Liver (tissue), 9 donors: Measurements from ENCODE around the gene CLIP1. TPM values are rescaled to one million over a fixed set of nuclear protein-coding genes. Genes with fewer than 3 reads are reported as not detected.

Experiments
- DNase-seq: peaks from one replicate; pipeline ENCODE4 v3.0.0-alpha.2; 2017; ENCODE audit warnings: low spot score
- H3K27ac ChIP-seq, 2 donors: one replicate each; pipeline ENCODE4 v1.7.0; 2013; ENCODE audit warnings: inconsistent platforms in 2 of 2, low read length in 2 of 2, control low read depth in 1 of 2, low read depth in 1 of 2, mild to moderate bottlenecking in 1 of 2
- H3K27me3 ChIP-seq, 4 donors: one replicate each; pipeline versions ENCODE4 v1.6.1 to v1.7.0; 2013; ENCODE audit warnings: low read length in 3 of 4, inconsistent platforms in 1 of 4, mild to moderate bottlenecking in 1 of 4, moderate library complexity in 1 of 4; ENCODE audit not compliant: control insufficient read depth in 4 of 4, insufficient read depth in 4 of 4
- H3K36me3 ChIP-seq, 4 donors: one replicate each; pipeline versions ENCODE4 v1.6.1 to v1.7.0; 2013; ENCODE audit warnings: low read length in 3 of 4, mild to moderate bottlenecking in 3 of 4, low read depth in 1 of 4, moderate library complexity in 1 of 4; ENCODE audit not compliant: control insufficient read depth in 4 of 4, insufficient read depth in 3 of 4
- H3K4me1 ChIP-seq, 4 donors: one replicate each; pipeline versions ENCODE4 v1.6.1 to v1.7.0; 2013; ENCODE audit warnings: low read length in 3 of 4, mild to moderate bottlenecking in 3 of 4, moderate library complexity in 1 of 4; ENCODE audit not compliant: control insufficient read depth in 4 of 4, insufficient read depth in 4 of 4
- H3K4me3 ChIP-seq, 3 donors: one replicate each; pipeline versions ENCODE4 v1.6.1 to v1.7.0; 2013; ENCODE audit warnings: low read length in 3 of 3, control low read depth in 1 of 3, low read depth in 1 of 3, mild to moderate bottlenecking in 1 of 3
- H3K9ac ChIP-seq, 2 donors: one replicate each; pipeline ENCODE4 v1.7.0; 2013; ENCODE audit warnings: low read length in 2 of 2, mild to moderate bottlenecking in 2 of 2, moderate library complexity in 2 of 2, control low read depth in 1 of 2, low read depth in 1 of 2
- H3K9me3 ChIP-seq, 4 donors: one replicate each; pipeline versions ENCODE4 v1.6.1 to v1.7.0; 2013; ENCODE audit warnings: low read length in 3 of 4; ENCODE audit not compliant: control insufficient read depth in 4 of 4
- EGR1 ChIP-seq, 2 donors: IDR thresholded peaks; 2 replicates each; pipeline ENCODE4 v1.6.1; 2016 to 2018; ENCODE audit warnings: antibody characterized with exemption in 2 of 2, low read depth in 2 of 2
- FOXA2 ChIP-seq: IDR thresholded peaks from 2 replicates; pipeline ENCODE4 v1.6.1; 2016; ENCODE audit warnings: antibody characterized with exemption
- GABPA ChIP-seq, 2 donors: IDR thresholded peaks in 1 of 2; conservative IDR thresholded peaks in 1 of 2; 2 replicates each; pipeline ENCODE4 v1.6.1; 2016; ENCODE audit warnings: antibody characterized with exemption in 2 of 2, mild to moderate bottlenecking in 1 of 2, moderate library complexity in 1 of 2
- HNF4A ChIP-seq, 2 donors: conservative IDR thresholded peaks; 2 replicates each; pipeline ENCODE4 v1.6.1; 2016; ENCODE audit warnings: antibody characterized with exemption in 2 of 2, mild to moderate bottlenecking in 2 of 2
- HNF4G ChIP-seq: IDR thresholded peaks from 2 replicates; pipeline ENCODE4 v1.6.1; 2016; ENCODE audit warnings: antibody characterized with exemption
- RAD21 ChIP-seq, 2 donors: IDR thresholded peaks; 2 replicates each; pipeline ENCODE4 v1.6.1; 2016; ENCODE audit warnings: antibody characterized with exemption in 2 of 2, mild to moderate bottlenecking in 2 of 2
- RXRA ChIP-seq, 2 donors: IDR thresholded peaks; 2 replicates each; pipeline ENCODE4 v1.6.1; 2017 to 2018; ENCODE audit warnings: antibody characterized with exemption in 2 of 2, mild to moderate bottlenecking in 1 of 2
- SP1 ChIP-seq: IDR thresholded peaks from 2 replicates; pipeline ENCODE4 v1.6.1; 2018; ENCODE audit warnings: antibody characterized with exemption, mild to moderate bottlenecking
- TAF1 ChIP-seq: conservative IDR thresholded peaks from 2 replicates; pipeline ENCODE4 v1.6.1; 2016; ENCODE audit warnings: antibody characterized with exemption, mild to moderate bottlenecking
- YY1 ChIP-seq: IDR thresholded peaks from 2 replicates; pipeline ENCODE4 v1.6.1; 2016; ENCODE audit warnings: antibody characterized with exemption, mild to moderate bottlenecking
- WGBS: extraction: QIAGEN DNeasy Blood & Tissue Kit; methylation state at CpG from one replicate; pipeline ENCODE4 v1.1.7; 2013; 5-methylcytosine and 5-hydroxymethylcytosine counted together
- polyA plus RNA-seq, 2 donors: library from polyadenylated mRNA; stranded (reverse) in 1 of 2; unstranded in 1 of 2; fragments of 200-250 nt in 1 of 2; fragments of >200 nt in 1 of 2; fragmentation: Nextera tagmentation in 1 of 2; extraction: Ambion mirVana in 1 of 2; gene quantifications; one replicate each; pipeline versions ENCODE4 v1.2.1 to v1.2.3, GENCODE V29; 2013 to 2015
- total RNA-seq, 2 donors: library from RNA; depleted of rRNA; stranded (reverse); fragments of >200 nt; gene quantifications; one replicate each; pipeline ENCODE4 v1.2.3, GENCODE V29; 2014
- TF ChIP-seq, protein P1 (sequence below): IDR thresholded peaks from 2 replicates; pipeline ENCODE4 v1.6.1; 2016; ENCODE audit warnings: antibody characterized with exemption, mild to moderate bottlenecking
- TF ChIP-seq, protein P2 (sequence below): fragments of 150-350 bp; IDR thresholded peaks from 2 replicates; pipeline ENCODE4 v1.5.1; 2017; ENCODE audit warnings: improper control_type of control experiment, low read depth, low read length; ENCODE audit not compliant: missing input control
- TF ChIP-seq, protein P3 (sequence below): IDR thresholded peaks from 2 replicates; pipeline ENCODE4 v1.6.1; 2016; ENCODE audit warnings: antibody characterized with exemption
- TF ChIP-seq, protein P4 (sequence below): IDR thresholded peaks from 2 replicates; pipeline ENCODE4 v1.6.1; 2016; ENCODE audit warnings: antibody characterized with exemption
- donor health status: healthy.
- donor health status: healthy.
- donor health status: healthy.
- donor health status: healthy.
- donor health status: healthy.

The CLIP1 gene
- total and polyA plus RNA-seq, 4 donors, result 13.0 to 41.9 (median 26.0) TPM

DNA sequence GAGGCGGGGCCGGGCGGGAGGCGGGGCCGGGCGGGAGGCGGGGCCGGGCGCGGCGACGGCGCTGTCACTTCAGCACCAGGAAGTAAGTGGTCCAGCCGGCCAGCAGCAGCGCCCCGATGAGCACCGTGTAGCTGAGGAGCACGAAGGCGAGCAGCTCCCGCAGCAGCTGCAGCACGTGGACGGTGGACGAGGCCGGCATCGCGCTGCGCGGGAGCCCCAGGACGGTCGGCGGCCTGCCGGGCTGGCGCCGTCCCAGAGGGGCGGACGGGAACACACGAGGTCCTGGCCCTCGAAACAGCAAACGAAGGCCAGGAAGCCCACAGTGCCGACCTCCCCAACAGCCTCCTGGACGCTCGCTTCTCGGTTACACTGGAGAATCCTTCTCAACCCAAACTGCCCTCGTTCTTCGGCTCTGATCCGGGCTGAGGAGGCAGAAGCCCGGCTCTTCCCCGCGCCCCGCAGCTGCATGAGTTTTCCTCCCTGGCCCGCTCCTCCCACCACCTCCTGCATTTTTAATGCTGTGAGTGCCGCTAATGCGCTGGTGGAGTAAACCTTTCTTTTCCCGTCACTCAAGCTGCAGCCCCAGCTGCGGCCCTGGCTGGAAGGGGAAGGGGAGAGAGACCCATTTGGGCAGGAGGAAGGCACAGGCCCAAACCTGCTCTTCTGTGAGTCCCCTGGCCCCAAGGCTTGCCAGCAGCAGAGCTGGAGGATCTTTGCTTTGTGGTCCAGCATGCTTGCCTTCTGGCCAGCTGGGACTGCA lies 195.9 kb downstream of the CLIP1 start:
- TF ChIP-seq, protein P1, sequence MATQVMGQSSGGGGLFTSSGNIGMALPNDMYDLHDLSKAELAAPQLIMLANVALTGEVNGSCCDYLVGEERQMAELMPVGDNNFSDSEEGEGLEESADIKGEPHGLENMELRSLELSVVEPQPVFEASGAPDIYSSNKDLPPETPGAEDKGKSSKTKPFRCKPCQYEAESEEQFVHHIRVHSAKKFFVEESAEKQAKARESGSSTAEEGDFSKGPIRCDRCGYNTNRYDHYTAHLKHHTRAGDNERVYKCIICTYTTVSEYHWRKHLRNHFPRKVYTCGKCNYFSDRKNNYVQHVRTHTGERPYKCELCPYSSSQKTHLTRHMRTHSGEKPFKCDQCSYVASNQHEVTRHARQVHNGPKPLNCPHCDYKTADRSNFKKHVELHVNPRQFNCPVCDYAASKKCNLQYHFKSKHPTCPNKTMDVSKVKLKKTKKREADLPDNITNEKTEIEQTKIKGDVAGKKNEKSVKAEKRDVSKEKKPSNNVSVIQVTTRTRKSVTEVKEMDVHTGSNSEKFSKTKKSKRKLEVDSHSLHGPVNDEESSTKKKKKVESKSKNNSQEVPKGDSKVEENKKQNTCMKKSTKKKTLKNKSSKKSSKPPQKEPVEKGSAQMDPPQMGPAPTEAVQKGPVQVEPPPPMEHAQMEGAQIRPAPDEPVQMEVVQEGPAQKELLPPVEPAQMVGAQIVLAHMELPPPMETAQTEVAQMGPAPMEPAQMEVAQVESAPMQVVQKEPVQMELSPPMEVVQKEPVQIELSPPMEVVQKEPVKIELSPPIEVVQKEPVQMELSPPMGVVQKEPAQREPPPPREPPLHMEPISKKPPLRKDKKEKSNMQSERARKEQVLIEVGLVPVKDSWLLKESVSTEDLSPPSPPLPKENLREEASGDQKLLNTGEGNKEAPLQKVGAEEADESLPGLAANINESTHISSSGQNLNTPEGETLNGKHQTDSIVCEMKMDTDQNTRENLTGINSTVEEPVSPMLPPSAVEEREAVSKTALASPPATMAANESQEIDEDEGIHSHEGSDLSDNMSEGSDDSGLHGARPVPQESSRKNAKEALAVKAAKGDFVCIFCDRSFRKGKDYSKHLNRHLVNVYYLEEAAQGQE, result peak; percentile 96
- no peak for TF ChIP-seq EGR1 (IDR thresholded peaks at IDR 0.05; ENCODE audit: low read depth in 2 of 2)
- TF ChIP-seq, protein P2, sequence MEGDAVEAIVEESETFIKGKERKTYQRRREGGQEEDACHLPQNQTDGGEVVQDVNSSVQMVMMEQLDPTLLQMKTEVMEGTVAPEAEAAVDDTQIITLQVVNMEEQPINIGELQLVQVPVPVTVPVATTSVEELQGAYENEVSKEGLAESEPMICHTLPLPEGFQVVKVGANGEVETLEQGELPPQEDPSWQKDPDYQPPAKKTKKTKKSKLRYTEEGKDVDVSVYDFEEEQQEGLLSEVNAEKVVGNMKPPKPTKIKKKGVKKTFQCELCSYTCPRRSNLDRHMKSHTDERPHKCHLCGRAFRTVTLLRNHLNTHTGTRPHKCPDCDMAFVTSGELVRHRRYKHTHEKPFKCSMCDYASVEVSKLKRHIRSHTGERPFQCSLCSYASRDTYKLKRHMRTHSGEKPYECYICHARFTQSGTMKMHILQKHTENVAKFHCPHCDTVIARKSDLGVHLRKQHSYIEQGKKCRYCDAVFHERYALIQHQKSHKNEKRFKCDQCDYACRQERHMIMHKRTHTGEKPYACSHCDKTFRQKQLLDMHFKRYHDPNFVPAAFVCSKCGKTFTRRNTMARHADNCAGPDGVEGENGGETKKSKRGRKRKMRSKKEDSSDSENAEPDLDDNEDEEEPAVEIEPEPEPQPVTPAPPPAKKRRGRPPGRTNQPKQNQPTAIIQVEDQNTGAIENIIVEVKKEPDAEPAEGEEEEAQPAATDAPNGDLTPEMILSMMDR, result no peak
- H3K36me3 ChIP-seq, result peaks cover 3 to 23% (median 16%) of the 10 kb centered on the region in 4 donors
- H3K27ac ChIP-seq, result no peak overlapping the region
- no peaks in the 10 kb centered on the region for H3K9me3 ChIP-seq
- 10% methylated on average over 55 of the region's 55 CpGs for WGBS
- DNase-seq, result no peak
- no peaks in the 10 kb centered on the region for H3K27me3 ChIP-seq
- peak overlapping the region; percentile 33 to 57 (median 57) for H3K4me3 ChIP-seq
- no peak overlapping the region for H3K9ac ChIP-seq
- H3K4me1 ChIP-seq, result peaks cover 14 to 22% (median 19%) of the 10 kb centered on the region in 4 donors

DNA sequence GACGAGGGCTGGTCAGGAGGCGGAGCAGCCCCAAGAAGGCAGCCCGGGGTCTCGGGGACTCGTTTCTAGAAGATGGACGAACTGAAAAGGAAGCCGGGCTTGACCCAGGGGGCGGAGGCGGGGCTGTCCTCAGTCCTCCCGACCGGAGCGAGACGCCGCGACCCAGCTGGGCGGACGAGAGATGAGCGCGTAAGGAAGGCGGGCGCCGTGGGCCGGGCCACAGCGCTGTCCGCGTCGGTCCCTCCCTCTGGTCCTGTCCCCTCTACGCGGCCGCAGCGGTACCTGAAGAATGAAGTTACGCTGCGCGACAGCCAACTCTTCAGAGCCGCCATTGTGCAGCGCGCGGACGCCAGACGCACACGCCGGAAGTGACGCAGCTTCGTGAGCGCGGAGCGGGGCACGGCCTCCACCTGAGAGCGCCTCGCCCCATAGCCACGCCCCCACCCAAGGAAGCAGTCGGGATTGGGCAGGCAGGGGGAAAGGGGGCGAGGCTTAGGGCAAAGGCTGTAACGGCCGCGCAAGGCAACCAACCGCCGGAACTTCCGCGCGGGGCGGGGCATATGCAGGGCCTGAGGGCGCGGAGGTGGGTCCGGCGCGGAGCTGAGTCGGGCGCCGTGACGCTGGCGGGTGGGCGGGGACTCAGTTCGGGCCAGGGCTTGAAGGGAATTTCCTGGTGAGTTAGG lies 196.6 kb downstream of the CLIP1 start, which contains the start of gene DIABLO:
Gene DIABLO (minus strand): TSS at position 370 of the 683 bp plus-strand sequence. CDS start 38 bp downstream, at position 332.
- TF ChIP-seq, protein P3, sequence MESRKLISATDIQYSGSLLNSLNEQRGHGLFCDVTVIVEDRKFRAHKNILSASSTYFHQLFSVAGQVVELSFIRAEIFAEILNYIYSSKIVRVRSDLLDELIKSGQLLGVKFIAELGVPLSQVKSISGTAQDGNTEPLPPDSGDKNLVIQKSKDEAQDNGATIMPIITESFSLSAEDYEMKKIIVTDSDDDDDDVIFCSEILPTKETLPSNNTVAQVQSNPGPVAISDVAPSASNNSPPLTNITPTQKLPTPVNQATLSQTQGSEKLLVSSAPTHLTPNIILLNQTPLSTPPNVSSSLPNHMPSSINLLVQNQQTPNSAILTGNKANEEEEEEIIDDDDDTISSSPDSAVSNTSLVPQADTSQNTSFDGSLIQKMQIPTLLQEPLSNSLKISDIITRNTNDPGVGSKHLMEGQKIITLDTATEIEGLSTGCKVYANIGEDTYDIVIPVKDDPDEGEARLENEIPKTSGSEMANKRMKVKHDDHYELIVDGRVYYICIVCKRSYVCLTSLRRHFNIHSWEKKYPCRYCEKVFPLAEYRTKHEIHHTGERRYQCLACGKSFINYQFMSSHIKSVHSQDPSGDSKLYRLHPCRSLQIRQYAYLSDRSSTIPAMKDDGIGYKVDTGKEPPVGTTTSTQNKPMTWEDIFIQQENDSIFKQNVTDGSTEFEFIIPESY, result peak; percentile 22
- TF ChIP-seq RXRA (IDR thresholded peaks at IDR 0.05) (peak in 1 of 2 donors; percentile 44), HNF4G (no peak), SP1 (peak; percentile 94), TAF1 (no peak), HNF4A (conservative IDR thresholded peaks at IDR 0.05) (peak in 1 of 2 donors; percentile 22), FOXA2 (no peak), RAD21 (IDR thresholded peaks at IDR 0.05) (no peak), GABPA (IDR thresholded peaks at IDR 0.05 in 1 of 2, conservative IDR thresholded peaks at IDR 0.05 in 1 of 2) (peak; percentile 79 to 95), YY1 (peak; percentile 99), EGR1 (IDR thresholded peaks at IDR 0.05; ENCODE audit: low read depth in 2 of 2) (peak in 1 of 2 donors; percentile 19)
- TF ChIP-seq, protein P4, sequence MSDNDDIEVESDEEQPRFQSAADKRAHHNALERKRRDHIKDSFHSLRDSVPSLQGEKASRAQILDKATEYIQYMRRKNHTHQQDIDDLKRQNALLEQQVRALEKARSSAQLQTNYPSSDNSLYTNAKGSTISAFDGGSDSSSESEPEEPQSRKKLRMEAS, result peak; percentile 51
- Histone ChIP-seq H3K36me3 (peaks cover 3 to 23% (median 18%) of the 10 kb centered on the region in 4 donors), H3K4me1 (peaks cover 14 to 22% (median 19%) of the 10 kb centered on the region in 4 donors), H3K27me3 (no peaks in the 10 kb centered on the region), H3K9me3 (no peaks in the 10 kb centered on the region), H3K27ac (peak within 1 kb of the TSS; percentile 82 to 95), H3K9ac (peak within 1 kb of the TSS; percentile 61 to 63), H3K4me3 (peak within 1 kb of the TSS; percentile 77 to 97 (median 87))
- WGBS, result under 1% methylated on average over 74 of the region's 74 CpGs
- peak; percentile 100 for DNase-seq
